ENCODE results near the gene ERF. TPM values are rescaled to one million over a fixed set of nuclear protein-coding genes. Genes with fewer than 3 reads are reported as not detected.
A peak's percentile ranks its signal among the peaks of the same experiment; 100 is the strongest.

Gene ERF
- polyA plus RNA-seq, 2 of the 4 experiments (the other 2 are of a cell fraction) = 103 to 120 TPM

DNA sequence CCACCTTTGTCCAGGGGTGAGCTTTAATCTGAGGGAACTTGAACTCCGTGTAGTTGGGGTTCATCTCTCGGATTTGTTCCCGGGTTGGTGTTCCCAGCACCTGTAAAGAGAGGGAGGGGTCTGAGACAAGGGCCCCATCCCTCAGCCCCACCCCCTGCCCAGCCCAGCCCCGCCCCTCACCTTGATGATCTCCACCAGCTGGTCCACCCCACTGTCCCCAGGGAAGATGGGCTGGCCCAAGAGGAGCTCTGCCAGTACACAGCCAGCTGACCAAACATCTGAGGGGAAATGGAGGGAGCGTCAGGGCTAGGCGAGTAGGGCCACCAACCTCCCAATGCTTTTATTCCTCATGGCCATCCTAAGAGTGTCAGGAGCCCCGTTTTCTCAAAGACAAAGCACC, 21.8 kb downstream of the ERF start (continued):
- TF ChIP-seq, protein P1, sequence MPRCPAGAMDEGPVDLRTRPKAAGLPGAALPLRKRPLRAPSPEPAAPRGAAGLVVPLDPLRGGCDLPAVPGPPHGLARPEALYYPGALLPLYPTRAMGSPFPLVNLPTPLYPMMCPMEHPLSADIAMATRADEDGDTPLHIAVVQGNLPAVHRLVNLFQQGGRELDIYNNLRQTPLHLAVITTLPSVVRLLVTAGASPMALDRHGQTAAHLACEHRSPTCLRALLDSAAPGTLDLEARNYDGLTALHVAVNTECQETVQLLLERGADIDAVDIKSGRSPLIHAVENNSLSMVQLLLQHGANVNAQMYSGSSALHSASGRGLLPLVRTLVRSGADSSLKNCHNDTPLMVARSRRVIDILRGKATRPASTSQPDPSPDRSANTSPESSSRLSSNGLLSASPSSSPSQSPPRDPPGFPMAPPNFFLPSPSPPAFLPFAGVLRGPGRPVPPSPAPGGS (IDR thresholded peaks at IDR 0.05) = no peak
- no peak for TF ChIP-seq NR3C1 (IDR thresholded peaks at IDR 0.05)
- TF ChIP-seq JUN (IDR thresholded peaks at IDR 0.05) = no peak
- TF ChIP-seq MAFK (IDR thresholded peaks at IDR 0.05; ENCODE audit: partially characterized antibody) = no peak
- TF ChIP-seq CEBPB (IDR thresholded peaks at IDR 0.05) = no peak

DNA sequence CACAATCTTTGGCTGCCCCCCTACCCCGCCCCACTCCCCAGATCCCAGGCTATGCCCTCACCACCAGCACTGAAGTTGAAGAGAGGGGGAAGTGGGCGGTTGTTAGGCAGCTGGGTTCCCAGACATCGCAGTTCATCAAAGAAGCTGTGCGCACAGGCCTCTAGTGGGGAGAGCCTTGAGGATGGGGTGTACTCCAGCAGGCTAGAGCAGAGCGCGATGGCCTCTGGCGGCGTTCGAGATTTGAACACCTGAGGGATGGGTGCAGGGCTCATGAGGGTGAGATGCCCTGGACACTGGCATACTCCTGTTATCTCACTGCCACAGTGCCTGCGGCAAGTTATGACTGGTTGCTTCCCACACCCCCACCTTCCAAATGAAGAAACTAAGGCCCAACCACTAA, 22.5 kb downstream of the ERF start:
- WGBS (ENCODE audit: missing lambda C conversion rate) = 96% methylated on average over 10 of the region's 10 CpGs
- H3K4me2 ChIP-seq = no peak overlapping the region
- H3K9me3 ChIP-seq = no peaks in the 10 kb centered on the region
- CTCF ChIA-PET = interaction anchor here (1.1 to 21.7 kb wide), 7 partner anchors 7 to 136 kb away, joined by 3 to 616 read pairs (median 69); partner anchors contain the start of genes GSK3A, PAFAH1B3, PRR19 and ZNF526
- TF ChIP-seq, protein P2, sequence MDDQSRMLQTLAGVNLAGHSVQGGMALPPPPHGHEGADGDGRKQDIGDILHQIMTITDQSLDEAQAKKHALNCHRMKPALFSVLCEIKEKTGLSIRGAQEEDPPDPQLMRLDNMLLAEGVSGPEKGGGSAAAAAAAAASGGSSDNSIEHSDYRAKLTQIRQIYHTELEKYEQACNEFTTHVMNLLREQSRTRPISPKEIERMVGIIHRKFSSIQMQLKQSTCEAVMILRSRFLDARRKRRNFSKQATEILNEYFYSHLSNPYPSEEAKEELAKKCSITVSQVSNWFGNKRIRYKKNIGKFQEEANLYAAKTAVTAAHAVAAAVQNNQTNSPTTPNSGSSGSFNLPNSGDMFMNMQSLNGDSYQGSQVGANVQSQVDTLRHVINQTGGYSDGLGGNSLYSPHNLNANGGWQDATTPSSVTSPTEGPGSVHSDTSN (IDR thresholded peaks at IDR 0.05) = peak; percentile 58; the same call in 1 of the 2 replicates
- TF ChIP-seq EHF (CRISPR knock-in tag; IDR thresholded peaks at IDR 0.05) = no peak
- H3K4me1 ChIP-seq = peaks cover 11% of the 10 kb centered on the region; the same call in 2 of the 3 replicates
- no peak overlapping the region for H3K27ac ChIP-seq
- POLR2A ChIA-PET = interaction anchor here (0.6 to 2.5 kb wide), 3 partner anchors 10 to 56 kb away, joined by 3 to 26 read pairs (median 3); partner anchors contain the start of gene GSK3A
- no peak overlapping the region for H3K4me3 ChIP-seq
- no peak for ATAC-seq
- DNase-seq (ENCODE audit: low read depth in 1 of 2, low spot score in 1 of 2) = no peak
- no peak for FAIRE-seq

DNA sequence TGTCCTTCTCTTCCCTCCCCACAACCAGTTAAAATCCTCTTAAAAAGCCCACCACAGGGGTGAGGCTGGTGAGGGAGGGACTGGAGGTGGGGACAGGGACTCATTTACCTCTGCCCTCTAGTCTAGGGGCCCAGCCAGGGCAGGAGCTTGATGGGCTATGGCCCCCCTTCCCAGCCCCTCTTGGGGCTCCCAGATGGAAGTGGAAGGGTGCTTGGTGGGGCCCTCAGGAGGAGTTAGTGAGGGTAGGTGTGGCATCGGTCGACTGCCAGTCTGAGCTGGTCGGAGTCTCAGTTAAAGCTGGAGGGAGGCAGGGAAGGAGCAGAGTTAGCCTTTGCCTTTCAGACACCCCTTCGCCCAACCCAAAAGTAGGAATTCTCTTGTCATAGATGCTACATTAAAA, 24.4 kb downstream of the ERF start:
- ChIA-PET POLR2A (interaction anchor here (0.5 to 1.7 kb wide), 2 partner anchors 12 to 72 kb away, joined by 7 to 13 read pairs; partner anchors contain the start of genes GSK3A and PAFAH1B3), CTCF (interaction anchor here (0.6 to 12.7 kb wide), 7 partner anchors 9 to 122 kb away, joined by 3 to 185 read pairs (median 4); partner anchors contain the start of genes GSK3A and ZNF526)
- H3K27ac ChIP-seq = peak overlapping the region in 1 of 2 experiments; percentile 29; a peak in 1 of 6 replicates
- ATAC-seq (peak in 1 of 2 experiments; percentile 3; a peak in 2 of 6 replicates), FAIRE-seq (no peak), DNase-seq (ENCODE audit: low read depth in 1 of 2, low spot score in 1 of 2) (no peak)
- 91% methylated on average over 4 of the region's 4 CpGs for WGBS (ENCODE audit: missing lambda C conversion rate)
- H3K4me2 ChIP-seq = no peak overlapping the region
- no peak for TF ChIP-seq FOXS1 (CRISPR knock-in tag; IDR thresholded peaks at IDR 0.05)
- TF ChIP-seq EHMT2 (IDR thresholded peaks at IDR 0.05; ENCODE audit: low read depth) = no peak
- TF ChIP-seq, protein P3, sequence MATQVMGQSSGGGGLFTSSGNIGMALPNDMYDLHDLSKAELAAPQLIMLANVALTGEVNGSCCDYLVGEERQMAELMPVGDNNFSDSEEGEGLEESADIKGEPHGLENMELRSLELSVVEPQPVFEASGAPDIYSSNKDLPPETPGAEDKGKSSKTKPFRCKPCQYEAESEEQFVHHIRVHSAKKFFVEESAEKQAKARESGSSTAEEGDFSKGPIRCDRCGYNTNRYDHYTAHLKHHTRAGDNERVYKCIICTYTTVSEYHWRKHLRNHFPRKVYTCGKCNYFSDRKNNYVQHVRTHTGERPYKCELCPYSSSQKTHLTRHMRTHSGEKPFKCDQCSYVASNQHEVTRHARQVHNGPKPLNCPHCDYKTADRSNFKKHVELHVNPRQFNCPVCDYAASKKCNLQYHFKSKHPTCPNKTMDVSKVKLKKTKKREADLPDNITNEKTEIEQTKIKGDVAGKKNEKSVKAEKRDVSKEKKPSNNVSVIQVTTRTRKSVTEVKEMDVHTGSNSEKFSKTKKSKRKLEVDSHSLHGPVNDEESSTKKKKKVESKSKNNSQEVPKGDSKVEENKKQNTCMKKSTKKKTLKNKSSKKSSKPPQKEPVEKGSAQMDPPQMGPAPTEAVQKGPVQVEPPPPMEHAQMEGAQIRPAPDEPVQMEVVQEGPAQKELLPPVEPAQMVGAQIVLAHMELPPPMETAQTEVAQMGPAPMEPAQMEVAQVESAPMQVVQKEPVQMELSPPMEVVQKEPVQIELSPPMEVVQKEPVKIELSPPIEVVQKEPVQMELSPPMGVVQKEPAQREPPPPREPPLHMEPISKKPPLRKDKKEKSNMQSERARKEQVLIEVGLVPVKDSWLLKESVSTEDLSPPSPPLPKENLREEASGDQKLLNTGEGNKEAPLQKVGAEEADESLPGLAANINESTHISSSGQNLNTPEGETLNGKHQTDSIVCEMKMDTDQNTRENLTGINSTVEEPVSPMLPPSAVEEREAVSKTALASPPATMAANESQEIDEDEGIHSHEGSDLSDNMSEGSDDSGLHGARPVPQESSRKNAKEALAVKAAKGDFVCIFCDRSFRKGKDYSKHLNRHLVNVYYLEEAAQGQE (IDR thresholded peaks at IDR 0.05) = no peak
- no peak for TF ChIP-seq HOXB5 (CRISPR knock-in tag; IDR thresholded peaks at IDR 0.05)
- TF ChIP-seq EP300 (IDR thresholded peaks at IDR 0.05) = no peak
- no peak for TF ChIP-seq ZC3H11A (IDR thresholded peaks at IDR 0.05)
- TF ChIP-seq EHF (CRISPR knock-in tag; IDR thresholded peaks at IDR 0.05) = no peak
- TF ChIP-seq ZNF302 (CRISPR knock-in tag; IDR thresholded peaks at IDR 0.05) = no peak
- no peak for TF ChIP-seq CBX8 (IDR thresholded peaks at IDR 0.05)
- H3K4me3 ChIP-seq = no peak overlapping the region
- no peaks in the 10 kb centered on the region for H3K9me3 ChIP-seq
- H3K4me1 ChIP-seq = peaks cover 11% of the 10 kb centered on the region; the same call in 2 of the 3 replicates

Measured in A549 (cell line).